Superior temporal gyrus (tissue), 1 donor: ENCODE data around the gene FBXL16.

ENCODE experiments used
- DNase-seq: peaks from one replicate; pipeline ENCODE4 v3.0.0-alpha.2; 2016; ENCODE audit errors: extremely low spot score

Gene FBXL16

DNA sequence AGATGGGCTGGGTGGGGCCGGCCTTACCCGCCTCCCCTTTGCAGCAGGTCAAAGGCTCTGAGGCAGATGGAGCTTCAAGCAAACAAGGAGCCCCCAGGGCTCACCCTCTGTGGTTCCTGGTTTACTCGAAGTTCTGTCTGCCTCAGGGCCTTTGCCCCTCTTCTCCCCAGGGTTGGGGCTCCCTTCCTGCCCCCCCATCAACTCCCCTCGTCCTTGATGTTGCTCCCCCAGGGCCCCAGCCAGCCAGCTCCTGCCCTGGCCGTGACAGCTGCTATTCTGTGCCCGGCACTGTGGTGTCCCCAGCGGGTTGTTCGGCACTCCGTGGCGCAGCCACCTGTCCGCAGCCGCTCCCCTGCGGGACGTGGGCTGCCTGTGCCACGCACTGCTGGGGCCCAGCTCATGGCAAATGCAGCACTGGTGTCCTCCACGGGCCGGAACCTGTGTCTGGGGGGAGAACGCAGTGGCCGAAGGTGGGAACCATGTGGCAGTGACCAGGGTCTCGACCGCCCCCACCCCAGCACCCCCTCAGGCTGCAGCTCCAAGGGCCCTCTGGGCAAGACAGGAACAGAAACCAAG lies 5.0 kb upstream of the FBXL16 start:
- no peak for DNase-seq

DNA sequence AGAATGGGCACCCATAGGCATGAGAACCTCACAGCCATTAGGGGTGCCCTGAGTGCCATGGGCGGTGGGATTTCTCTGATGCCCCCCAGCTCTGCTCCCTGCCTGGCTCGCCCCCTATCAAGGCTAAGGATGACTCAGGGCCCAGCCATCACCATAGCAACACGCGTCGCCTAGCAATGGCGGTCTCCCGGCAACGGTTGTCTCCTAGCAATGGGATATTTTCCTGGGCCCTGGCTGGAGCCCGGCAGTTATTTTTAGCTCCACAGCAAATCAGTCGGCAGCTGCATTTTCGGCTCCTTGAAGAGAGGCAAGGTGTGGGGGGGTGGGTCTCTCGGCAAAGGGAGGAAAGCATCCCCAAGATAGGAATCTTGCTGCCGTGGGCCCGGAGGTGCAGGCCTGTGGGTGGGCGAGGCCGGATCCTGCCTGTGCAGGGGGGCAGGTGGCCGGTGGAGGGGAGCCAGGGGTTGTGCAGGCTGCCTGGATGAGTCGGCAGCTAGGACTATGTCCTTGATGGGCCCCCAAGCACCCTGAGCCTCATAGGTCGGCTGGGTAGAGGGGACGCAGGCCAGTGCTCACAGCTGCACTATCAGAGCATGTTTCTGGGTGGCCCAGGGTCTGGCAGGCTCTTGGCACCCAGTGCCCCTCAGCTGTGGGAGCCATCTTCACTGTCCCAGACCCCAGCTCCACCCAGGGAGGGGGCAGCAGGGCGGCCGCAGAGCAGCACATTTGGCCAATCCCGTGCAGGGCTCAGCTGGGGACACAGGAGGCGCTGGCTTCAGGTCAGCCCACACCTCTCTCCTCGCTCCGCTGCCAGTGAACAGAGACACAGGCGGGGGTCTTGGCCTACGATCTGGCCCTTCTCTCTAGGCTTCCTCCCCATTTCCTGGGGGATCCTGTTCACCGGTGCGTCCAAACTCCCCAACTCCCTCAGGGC lies 4.2 kb upstream of the FBXL16 start:
- peak; percentile 92 for DNase-seq

- no peak for DNase-seq
Measured at GRCh38 chr16:708959-709358, 3.4 kb upstream of the FBXL16 start.

DNA sequence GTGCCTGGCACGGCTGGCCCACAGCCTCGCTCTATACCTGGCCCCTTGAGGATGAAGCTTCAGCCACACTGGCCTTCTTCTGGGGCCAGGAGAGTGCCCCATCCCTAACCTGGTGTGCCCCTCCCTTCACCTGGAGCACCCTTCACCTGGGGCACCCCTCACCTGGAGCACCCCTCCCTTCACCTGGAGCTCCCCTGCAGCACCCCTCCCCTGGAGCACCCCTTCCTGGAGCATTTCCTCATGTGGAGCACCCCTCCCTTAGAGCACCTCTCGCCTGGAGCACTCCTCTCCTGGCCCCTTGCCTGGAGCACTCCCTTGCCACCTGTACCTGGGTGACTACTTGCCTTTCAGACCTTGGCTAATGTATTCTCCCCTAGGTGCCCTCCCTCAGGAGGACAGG lies 2.4 kb upstream of the FBXL16 start:
- no peak for DNase-seq

GRCh38 chr16:707062-707538 lies 1.5 kb upstream of the FBXL16 start:
- DNase-seq = no peak

GRCh38 chr16:706189-707061 lies 824 bp upstream of the FBXL16 start:
- DNase-seq = no peak

DNA sequence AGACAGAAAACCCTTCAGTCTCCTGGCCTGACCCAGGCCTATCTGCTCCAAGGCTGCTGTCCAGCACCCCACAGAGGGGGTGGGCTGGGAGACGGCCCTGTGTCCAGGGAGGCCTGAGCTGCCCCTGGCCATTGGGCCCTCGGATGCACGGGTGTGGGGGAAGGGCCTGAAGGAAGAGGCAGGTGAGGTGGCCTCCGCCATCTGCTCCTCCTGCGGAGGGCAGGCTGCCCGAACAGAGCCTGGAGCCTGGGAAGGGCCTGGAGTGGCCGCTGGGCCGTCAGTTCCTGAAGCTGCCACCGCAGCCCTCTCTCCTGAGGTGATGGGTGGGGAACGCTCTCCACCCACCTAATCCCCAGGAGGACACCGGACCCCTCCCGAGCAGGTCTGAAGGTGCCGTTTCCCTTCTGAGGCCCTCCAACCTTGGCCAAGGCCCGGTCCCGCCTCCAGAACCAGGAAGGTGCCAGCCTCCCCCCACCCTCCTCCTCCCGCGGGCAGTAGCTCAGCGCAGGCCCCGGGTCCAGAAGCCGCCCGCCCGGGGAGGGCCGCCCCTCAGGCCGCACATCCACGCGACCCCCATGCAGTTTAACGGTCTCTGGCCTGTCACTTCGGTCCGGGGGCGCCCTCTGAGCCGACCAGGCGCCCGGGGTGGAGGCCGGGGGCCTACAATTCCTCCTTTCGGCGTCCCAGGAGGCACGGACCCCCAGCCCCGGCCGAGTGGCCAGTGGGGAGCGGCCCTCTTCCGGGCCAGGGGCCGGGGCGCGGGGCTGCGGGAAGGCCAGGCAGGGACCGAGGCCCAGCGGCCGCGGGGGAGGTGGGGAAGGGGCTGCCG lies 835 bp downstream of the FBXL16 start:
- no peak for DNase-seq

DNA sequence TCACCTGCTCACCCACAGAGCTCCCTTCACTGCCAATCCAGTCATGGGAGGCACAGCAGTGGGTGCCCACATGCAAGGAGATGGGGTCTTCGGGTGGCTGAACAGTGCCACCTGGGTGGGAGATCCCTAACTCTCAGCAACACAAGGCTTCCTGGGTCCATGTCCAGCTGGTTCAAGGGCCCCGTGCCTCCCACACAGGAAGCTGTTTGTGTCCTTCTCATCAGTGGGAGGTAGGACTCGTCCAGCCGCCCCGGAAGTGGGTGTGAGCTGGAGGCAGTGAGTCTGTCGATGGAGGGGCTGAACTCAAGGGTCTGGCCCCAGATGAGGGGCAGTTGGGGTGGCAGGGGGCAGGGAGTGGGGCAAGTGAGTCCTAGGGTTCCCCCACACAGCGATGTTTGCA lies 1.6 kb downstream of the FBXL16 start:
- DNase-seq = no peak

DNA sequence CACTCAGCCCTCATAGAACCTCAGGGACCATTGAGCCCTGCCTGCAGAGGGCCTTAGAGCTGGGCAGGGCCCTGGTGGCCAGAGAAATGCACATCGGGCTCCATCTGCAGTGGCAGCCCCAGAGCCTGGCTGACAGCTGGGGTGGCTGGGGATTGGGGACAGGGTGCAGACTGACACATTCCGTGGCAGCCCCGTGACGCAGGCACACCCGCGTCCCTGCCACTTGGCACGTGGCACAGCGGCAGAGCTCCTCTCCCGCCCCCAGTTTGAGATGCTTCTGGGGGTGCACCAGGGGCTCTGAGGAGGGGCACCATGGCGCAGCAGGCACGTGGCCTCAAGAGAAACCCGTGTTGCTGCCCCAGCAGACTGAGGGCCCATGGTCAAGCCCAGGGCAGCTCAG lies 2.2 kb downstream of the FBXL16 start:
- DNase-seq = no peak

GRCh38 chr16:702341-702740 lies 3.3 kb downstream of the FBXL16 start:
- DNase-seq = no peak

- no peak for DNase-seq
Measured at GRCh38 chr16:700684-701584, 4.7 kb downstream of the FBXL16 start.

- DNase-seq = no peak
Measured at GRCh38 chr16:698911-699671, 6.5 kb downstream of the FBXL16 start.

GRCh38 chr16:695355-696089 lies 10.1 kb downstream of the FBXL16 start:
- DNase-seq = no peak

DNA sequence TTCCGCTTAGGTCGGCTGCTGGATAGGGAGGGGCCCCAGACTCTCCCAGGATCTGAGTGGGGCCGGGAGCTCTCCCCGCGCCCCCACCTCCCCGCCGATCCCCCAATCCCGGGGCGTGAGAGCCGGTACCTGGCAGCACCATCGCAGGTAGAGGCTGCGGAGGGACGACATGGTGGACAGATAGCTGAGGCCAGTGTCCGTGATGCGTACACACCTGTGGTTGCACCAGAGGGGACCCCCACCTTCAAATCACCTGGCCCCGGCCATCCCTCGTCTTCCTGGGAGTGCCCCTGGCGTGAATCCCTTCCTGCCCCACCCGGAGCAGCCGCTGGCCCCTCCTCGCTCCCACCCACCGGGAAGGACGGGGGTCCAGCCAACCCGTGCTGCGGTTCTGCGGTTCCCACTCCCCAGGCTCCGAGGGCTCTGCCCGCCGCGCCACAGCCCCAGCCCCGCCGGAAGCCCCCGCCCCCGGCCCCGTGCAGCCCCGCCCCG lies 10.7 kb downstream of the FBXL16 start:
- no peak for DNase-seq

- DNase-seq = no peak
Measured at GRCh38 chr16:694187-694862, 11.3 kb downstream of the FBXL16 start.

DNA sequence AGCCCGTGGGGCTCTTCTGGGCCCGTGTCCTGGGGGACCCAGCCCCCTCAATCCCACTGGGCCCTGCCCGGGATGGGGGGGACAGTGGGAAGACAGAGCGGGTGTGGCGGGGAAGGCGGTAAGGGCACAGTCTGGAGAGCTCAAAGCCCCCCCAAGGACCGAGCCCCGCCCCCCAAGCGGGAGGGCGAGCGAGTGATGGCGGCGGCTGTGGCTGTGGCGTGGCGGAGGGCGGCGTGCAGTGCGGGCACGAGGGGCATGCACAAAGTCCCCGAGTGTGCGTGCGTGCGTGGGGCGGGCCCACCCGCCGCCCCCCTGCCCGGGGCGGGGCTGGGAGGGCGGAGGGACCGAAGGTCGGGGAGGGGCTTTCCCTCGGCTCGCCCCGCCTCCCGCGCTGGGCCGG lies 11.8 kb downstream of the FBXL16 start:
- no peak for DNase-seq

DNA sequence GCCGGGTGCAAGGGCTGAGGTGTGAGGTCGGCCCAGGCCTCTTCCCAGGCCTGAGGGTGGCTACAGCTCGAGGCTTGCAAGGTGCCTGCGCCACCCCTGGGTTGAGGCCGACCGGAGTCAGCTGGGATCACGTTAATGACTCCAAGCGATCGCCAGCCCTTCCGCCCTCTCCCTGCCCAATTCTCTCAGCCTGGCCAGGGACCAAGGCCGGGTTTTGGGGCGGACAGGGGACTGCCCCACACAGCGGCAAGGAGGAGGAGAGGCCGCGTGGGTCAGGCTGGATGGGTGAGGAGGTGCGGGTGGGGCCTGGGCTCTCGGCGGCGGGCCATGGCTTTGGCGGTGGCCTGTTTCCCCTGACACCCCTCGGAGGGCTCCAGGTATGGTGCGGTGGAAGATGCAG lies 12.2 kb downstream of the FBXL16 start:
- DNase-seq = no peak
